GM21786 (cell line): Measurements from ENCODE around the gene PIF1.
"Not testable (repeated sequence)": the region's sequence is repeated elsewhere in the genome, so short reads cannot be mapped to it uniquely, and the experiment has no call there.

ENCODE experiments used
- ATAC-seq: cut with Tn5 transposase; IDR thresholded peaks from one replicate; pipeline ENCODE4 v1.9.1; 2021; ENCODE audit not compliant: unreplicated experiment

The PIF1 gene

GRCh38 chr15:64847876-64848716 is 22.6 kb upstream of the PIF1 start:
- ATAC-seq = no peak

- ATAC-seq = no peak
Measured at GRCh38 chr15:64847448-64847847, 22.0 kb upstream of the PIF1 start.

- ATAC-seq = no peak
Measured at GRCh38 chr15:64847016-64847415, 21.6 kb upstream of the PIF1 start.

GRCh38 chr15:64845831-64846595 is 20.6 kb upstream of the PIF1 start:
- ATAC-seq = no peak

GRCh38 chr15:64845183-64845611 is 19.8 kb upstream of the PIF1 start:
- no peak for ATAC-seq

- ATAC-seq = no peak
Measured at GRCh38 chr15:64844576-64845145, 19.2 kb upstream of the PIF1 start.

GRCh38 chr15:64843991-64844390 is 18.5 kb upstream of the PIF1 start:
- no peak for ATAC-seq

GRCh38 chr15:64842986-64843561 is 17.6 kb upstream of the PIF1 start:
- ATAC-seq = no peak

- ATAC-seq = no peak
Measured at GRCh38 chr15:64842096-64842939, 16.9 kb upstream of the PIF1 start.

- peak; percentile 51 for ATAC-seq
Measured at GRCh38 chr15:64841344-64842095, 16.1 kb upstream of the PIF1 start, which contains the start of gene PLEKHO2. TSS of gene PLEKHO2 (plus strand) at chr15:64841915. CDS start at chr15:64842017, 102 bp downstream.

GRCh38 chr15:64841060-64841343 is 15.6 kb upstream of the PIF1 start:
- no peak for ATAC-seq

- ATAC-seq = no peak
Measured at GRCh38 chr15:64837502-64837901, 12.1 kb upstream of the PIF1 start.

- no peak for ATAC-seq
Measured at GRCh38 chr15:64836023-64836536, 10.6 kb upstream of the PIF1 start.

GRCh38 chr15:64833690-64834089 is 8.2 kb upstream of the PIF1 start:
- ATAC-seq = no peak

- no peak for ATAC-seq
Measured at GRCh38 chr15:64828985-64829384, 3.5 kb upstream of the PIF1 start.

- no peak for ATAC-seq
Measured at GRCh38 chr15:64824929-64825430, 467 bp downstream of the PIF1 start.

GRCh38 chr15:64816452-64816851 is 9.0 kb downstream of the PIF1 start:
- no peak for ATAC-seq

- not testable (repeated sequence) for ATAC-seq
Measured at GRCh38 chr15:64814965-64815364, 10.5 kb downstream of the PIF1 start.

- ATAC-seq = not testable (repeated sequence)
Measured at GRCh38 chr15:64814283-64814682, 11.2 kb downstream of the PIF1 start.
